T follicular helper cell (primary cell): ENCODE measurements around the gene SLC17A9.

Source experiments
- DNase-seq: peaks from one replicate; pipeline ENCODE4 v3.0.0-alpha.2; 2020; ENCODE audit warnings: low read depth

Gene SLC17A9

GRCh38 chr20:63017076-63017825 lies 64.7 kb downstream of the SLC17A9 start:
- no peak for DNase-seq

GRCh38 chr20:63017826-63018411 lies 65.4 kb downstream of the SLC17A9 start:
- no peak for DNase-seq
